HL-60 (cell line): Measurements from ENCODE around the gene RCL1.

Source experiments
- DNase-seq, 2 experiments: peaks; one replicate each; pipeline ENCODE4 v3.0.0-alpha.2; 2010 to 2020; ENCODE audit warnings: low read depth in 1 of 2, low spot score in 1 of 2
- H3K27ac ChIP-seq: fragments of 250-450 bp; sonication (Bioruptor Pico); replicated peaks from 2 replicates; pipeline ENCODE4 v1.5.1; 2020; ENCODE audit warnings: mild to moderate bottlenecking, moderate library complexity
- H3K27me3 ChIP-seq: fragments of 250-450 bp; sonication (Bioruptor Pico); 2 replicates; pipeline ENCODE4 v1.5.1; 2021; ENCODE audit warnings: mild to moderate bottlenecking, moderate library complexity; ENCODE audit not compliant: insufficient read depth, poor library complexity, severe bottlenecking
- H3K4me3 ChIP-seq: replicated peaks from 2 replicates; pipeline ENCODE4 v1.5.1; 2011; ENCODE audit warnings: mild to moderate bottlenecking, control low read depth, low read length; ENCODE audit not compliant: insufficient read depth
- GABPA ChIP-seq: IDR thresholded peaks from 2 replicates; pipeline ENCODE4 v1.6.1; 2012; ENCODE audit warnings: low read depth
- POLR2AphosphoS5 ChIP-seq: IDR thresholded peaks from 2 replicates; pipeline ENCODE4 v1.6.1; 2012; ENCODE audit warnings: low read depth
- SPI1 ChIP-seq: IDR thresholded peaks from 2 replicates; pipeline ENCODE4 v1.6.1; 2012; ENCODE audit warnings: low read depth, mild to moderate bottlenecking, borderline replicate concordance
- TF ChIP-seq, protein P1 (sequence below): IDR thresholded peaks from 2 replicates; pipeline ENCODE4 v1.6.1; 2012; ENCODE audit warnings: low read depth; ENCODE audit not compliant: insufficient replicate concordance
- TF ChIP-seq, protein P2 (sequence below): IDR thresholded peaks from one replicate; pipeline ENCODE4 v1.5.1; 2011; ENCODE audit warnings: low read length, control low read depth, inconsistent platforms; ENCODE audit not compliant: insufficient read depth

RCL1 gene

DNA sequence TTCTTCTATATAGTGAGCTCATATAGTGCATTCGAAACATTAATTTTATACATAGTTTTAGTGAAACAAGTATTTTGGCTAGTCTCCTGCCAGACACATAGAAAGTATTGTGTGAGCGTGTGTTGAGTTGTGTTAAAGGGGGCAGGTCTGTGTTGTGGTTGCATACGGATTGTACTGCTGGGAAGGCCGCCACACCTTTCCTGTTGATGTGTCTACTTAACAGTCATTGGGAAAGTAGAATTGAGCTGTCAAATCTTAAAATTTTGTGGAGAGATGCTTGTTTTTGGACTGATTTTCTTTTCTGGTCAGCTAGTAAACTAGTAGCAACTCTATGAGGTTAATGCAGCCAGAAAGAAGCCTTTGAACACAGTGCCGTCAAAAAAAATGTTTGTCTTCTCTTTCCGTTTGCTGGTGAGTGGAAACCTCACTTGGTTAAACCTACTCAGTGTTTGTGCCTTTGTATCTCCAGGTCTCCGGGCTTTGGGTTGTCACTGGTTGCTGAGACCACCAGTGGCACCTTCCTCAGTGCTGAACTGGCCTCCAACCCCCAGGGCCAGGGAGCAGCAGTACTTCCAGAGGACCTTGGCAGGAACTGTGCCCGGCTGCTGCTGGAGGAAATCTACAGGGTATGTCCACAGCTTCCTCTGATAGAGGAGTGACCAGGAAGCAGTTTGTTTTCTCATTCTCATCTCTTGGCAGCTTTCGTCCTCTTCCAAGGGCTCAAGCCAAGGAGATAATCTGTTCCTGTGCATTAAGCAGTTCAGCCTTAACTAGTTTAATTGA, 51.5 kb downstream of the RCL1 start:
- no peak for DNase-seq
- no peak overlapping the region for H3K27ac ChIP-seq
- H3K4me3 ChIP-seq = no peak overlapping the region
- no peaks in the 10 kb centered on the region for H3K27me3 ChIP-seq
- no peak for TF ChIP-seq GABPA
- TF ChIP-seq, protein P1, sequence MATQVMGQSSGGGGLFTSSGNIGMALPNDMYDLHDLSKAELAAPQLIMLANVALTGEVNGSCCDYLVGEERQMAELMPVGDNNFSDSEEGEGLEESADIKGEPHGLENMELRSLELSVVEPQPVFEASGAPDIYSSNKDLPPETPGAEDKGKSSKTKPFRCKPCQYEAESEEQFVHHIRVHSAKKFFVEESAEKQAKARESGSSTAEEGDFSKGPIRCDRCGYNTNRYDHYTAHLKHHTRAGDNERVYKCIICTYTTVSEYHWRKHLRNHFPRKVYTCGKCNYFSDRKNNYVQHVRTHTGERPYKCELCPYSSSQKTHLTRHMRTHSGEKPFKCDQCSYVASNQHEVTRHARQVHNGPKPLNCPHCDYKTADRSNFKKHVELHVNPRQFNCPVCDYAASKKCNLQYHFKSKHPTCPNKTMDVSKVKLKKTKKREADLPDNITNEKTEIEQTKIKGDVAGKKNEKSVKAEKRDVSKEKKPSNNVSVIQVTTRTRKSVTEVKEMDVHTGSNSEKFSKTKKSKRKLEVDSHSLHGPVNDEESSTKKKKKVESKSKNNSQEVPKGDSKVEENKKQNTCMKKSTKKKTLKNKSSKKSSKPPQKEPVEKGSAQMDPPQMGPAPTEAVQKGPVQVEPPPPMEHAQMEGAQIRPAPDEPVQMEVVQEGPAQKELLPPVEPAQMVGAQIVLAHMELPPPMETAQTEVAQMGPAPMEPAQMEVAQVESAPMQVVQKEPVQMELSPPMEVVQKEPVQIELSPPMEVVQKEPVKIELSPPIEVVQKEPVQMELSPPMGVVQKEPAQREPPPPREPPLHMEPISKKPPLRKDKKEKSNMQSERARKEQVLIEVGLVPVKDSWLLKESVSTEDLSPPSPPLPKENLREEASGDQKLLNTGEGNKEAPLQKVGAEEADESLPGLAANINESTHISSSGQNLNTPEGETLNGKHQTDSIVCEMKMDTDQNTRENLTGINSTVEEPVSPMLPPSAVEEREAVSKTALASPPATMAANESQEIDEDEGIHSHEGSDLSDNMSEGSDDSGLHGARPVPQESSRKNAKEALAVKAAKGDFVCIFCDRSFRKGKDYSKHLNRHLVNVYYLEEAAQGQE = no peak
- TF ChIP-seq SPI1 = no peak

DNA sequence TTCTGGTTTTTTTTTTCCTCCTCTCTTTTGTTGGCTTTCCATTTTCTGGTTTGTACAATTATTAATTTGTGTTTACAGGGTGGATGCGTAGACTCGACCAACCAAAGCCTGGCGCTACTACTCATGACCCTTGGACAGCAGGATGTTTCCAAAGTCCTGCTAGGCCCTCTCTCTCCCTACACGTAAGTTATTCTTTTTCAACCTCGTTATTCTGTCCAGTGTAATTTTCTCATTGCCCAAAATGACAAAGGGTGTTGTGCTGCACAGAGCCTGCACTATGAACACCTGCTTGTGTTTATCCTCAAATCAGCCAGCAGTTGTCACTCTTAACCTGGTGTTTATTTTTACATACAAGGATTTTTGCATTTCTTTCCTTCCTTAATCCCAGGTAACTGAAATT, 56.6 kb downstream of the RCL1 start:
- no peak overlapping the region for H3K4me3 ChIP-seq
- H3K27ac ChIP-seq = no peak overlapping the region
- DNase-seq = no peak
- H3K27me3 ChIP-seq = no peaks in the 10 kb centered on the region
- TF ChIP-seq POLR2AphosphoS5 (no peak), SPI1 (no peak), GABPA (no peak)
- TF ChIP-seq, protein P1 = no peak
- TF ChIP-seq, protein P2, sequence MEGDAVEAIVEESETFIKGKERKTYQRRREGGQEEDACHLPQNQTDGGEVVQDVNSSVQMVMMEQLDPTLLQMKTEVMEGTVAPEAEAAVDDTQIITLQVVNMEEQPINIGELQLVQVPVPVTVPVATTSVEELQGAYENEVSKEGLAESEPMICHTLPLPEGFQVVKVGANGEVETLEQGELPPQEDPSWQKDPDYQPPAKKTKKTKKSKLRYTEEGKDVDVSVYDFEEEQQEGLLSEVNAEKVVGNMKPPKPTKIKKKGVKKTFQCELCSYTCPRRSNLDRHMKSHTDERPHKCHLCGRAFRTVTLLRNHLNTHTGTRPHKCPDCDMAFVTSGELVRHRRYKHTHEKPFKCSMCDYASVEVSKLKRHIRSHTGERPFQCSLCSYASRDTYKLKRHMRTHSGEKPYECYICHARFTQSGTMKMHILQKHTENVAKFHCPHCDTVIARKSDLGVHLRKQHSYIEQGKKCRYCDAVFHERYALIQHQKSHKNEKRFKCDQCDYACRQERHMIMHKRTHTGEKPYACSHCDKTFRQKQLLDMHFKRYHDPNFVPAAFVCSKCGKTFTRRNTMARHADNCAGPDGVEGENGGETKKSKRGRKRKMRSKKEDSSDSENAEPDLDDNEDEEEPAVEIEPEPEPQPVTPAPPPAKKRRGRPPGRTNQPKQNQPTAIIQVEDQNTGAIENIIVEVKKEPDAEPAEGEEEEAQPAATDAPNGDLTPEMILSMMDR = no peak

DNA sequence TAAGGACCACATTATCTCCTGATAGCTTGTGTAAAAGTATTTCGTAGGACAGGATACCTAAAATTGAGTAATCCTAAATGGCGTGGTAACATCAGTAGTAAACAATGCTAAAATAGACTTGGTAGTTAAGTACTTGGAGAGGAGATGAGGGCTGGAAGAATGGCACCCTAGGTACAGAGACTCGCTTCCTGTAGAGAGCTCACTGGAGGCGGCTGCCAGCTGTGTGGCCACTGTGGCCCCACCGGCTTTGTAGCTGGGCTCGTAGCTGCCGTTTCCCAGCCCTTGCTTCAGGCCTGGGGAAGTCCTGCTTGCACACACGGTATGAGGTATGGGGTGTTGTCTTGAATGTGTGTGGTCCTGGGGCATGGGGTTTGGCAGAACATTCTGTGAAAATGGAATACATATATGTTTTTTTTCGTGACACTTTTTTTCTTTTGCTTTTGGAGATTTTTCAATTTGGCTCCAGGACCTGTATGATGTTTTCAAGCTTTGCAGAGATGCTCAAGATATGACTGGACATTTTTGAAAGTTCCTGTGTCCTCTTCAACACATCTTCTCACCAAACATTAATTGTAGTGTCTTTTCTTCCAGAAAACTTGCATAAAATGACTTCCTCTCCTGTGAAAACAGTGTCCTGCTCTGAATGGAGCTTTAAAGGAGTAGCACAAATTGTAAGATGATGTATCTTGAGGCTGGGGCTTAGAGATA, 58.0 kb downstream of the RCL1 start:
- Histone ChIP-seq H3K27ac (no peak overlapping the region), H3K4me3 (no peak overlapping the region), H3K27me3 (no peaks in the 10 kb centered on the region)
- no peak for DNase-seq
- TF ChIP-seq, protein P2 = no peak
- TF ChIP-seq GABPA = no peak
- no peak for TF ChIP-seq SPI1
- no peak for TF ChIP-seq POLR2AphosphoS5
- TF ChIP-seq, protein P1 = no peak
